Measurements from ENCODE around the gene OLFM1.

DNA sequence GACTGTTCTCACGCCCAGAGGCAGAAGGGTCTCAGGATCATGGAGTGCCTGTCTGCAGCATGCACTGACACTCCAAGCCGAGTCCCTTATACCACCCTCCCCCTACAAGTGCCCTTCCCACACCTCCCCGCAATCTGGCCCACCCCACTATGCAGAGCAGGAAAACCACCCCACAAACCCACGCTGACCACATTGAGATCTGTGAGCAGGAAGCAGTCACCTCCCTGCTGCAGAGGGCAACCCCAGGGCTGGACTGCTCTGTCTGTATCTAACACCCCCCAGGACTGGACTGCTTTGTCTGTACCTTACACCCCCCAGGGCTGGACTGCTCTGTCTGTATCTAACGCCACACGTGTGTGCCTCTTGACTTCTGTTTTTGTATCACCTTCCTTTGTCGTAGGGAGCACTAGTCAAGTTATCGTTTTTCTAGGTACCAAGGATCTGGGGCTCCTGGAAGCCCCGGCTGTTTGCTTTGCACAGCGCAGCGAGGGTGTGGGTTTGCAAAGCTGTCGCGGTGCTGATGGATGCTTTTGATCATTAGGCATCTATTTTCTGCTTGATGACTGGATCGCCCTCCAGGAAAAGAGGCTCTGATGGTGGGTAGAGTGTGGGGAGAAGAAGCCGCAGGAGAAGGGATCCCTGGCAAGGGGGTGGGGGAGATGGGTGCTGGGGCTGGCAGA is 21.5 kb downstream of the OLFM1 start:
- no peak for TF ChIP-seq CTCF (IDR thresholded peaks at IDR 0.05)
- TF ChIP-seq POLR2A (IDR thresholded peaks at IDR 0.05), result no peak

Data from right lobe of liver (tissue), 4 donors.